Loucy (cell line): ENCODE results near the gene GOLGA7B.

Experiments used
- CTCF ChIP-seq: fragments of 200-600 bp; sonication (generic); conservative IDR thresholded peaks from 2 replicates; pipeline ENCODE4 v1.5.1; 2014; ENCODE audit warnings: mild to moderate bottlenecking, antibody characterized with exemption, low read length
- EZH2phosphoT487 ChIP-seq: fragments of 200-600 bp; IDR thresholded peaks from 2 replicates; pipeline ENCODE4 v1.6.1; 2018; ENCODE audit warnings: antibody characterized with exemption, mild to moderate bottlenecking, moderate library complexity, borderline replicate concordance

DNA sequence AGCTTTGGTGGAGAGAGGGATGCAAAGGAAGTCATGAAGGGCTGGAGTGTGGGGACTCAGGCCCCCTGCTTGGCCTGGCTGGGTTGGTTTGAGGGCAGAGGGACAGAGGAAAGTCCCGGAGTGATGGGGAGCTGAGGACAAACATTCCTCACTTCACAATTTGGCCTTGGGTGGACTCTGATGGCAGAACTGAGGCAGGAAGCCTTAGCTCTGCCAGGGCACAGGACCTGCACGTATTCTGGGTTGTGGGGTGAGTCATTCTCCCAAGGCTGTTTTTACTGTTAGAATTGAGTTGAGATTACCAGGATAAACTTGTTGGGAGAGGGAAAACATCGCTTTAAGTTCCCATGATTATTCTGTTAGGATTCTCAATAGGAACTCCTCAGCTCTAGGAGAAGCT lies 2.6 kb downstream of the GOLGA7B start:
- TF ChIP-seq CTCF (no peak), EZH2phosphoT487 (no peak)
